ENCODE measurements around the gene RBBP9.

RBBP9 gene

DNA sequence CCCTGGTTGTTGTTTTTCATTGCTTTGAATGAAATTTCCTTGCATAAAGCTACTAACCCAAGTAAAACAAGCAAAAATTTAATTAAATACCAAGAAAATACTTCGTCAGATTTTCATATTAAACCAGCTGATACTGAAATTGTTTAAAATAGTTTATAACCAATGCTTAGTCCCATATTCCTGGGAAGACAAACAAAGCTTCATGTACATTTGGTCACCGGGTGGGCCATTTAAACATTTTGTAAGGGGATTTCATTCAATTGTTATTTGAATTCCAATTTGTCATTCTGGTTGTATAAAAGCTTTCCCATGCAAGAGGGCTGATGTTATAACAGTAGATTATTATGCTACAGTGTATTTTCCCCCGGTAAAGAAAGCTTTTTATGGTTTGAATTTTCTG lies 578 bp upstream of the RBBP9 start:
- Histone ChIP-seq H3K23ac (ENCODE audit: low read depth, low read length, poor library complexity) (no peak overlapping the region), H2BK120ac (ENCODE audit: low read depth, low read length) (no peak overlapping the region), H3K4ac (ENCODE audit: low read length) (no peak overlapping the region), H3K79me1 (ENCODE audit: low read depth, low read length) (no peaks in the 10 kb centered on the region), H3K27me3 (ENCODE audit: control insufficient read depth in 3 of 3, insufficient read depth in 3 of 3, low read depth in 1 of 3, low read length in 3 of 3) (peaks cover 0 to 2% (median 0%) of the 10 kb centered on the region in 3 experiments), H2BK15ac (ENCODE audit: low read length) (no peak overlapping the region), H2AFZ (ENCODE audit: low read length) (peak overlapping the region; percentile 97), H3K4me1 (ENCODE audit: control insufficient read depth in 2 of 2, insufficient read depth in 1 of 2, low read depth in 1 of 2, low read length in 2 of 2) (peaks cover 0 to 3% of the 10 kb centered on the region in 2 donors), H4K91ac (ENCODE audit: low read depth, low read length, poor library complexity) (no peak overlapping the region), H3K4me2 (ENCODE audit: insufficient read depth, low read length, poor library complexity, severe bottlenecking) (no peak overlapping the region), H3K36me3 (replicated peaks in 1 of 2; ENCODE audit: control insufficient read depth in 2 of 2, insufficient read depth in 2 of 2, low read length in 2 of 2) (peaks cover 7 to 15% of the 10 kb centered on the region in 2 donors), H3K9me3 (replicated peaks in 1 of 2; ENCODE audit: control insufficient read depth in 2 of 2, insufficient read depth in 1 of 2, low read depth in 1 of 2, low read length in 2 of 2) (peaks cover 0 to 2% of the 10 kb centered on the region in 2 donors), H3K9ac (ENCODE audit: low read depth, low read length, poor library complexity) (no peak overlapping the region), H3K4me3 (ENCODE audit: low read length in 2 of 2) (peak overlapping the region in 1 of 2 donors; percentile 89), H2BK5ac (ENCODE audit: low read length) (no peak overlapping the region), H3K14ac (ENCODE audit: low read length) (no peak overlapping the region), H3K27ac (replicated peaks; ENCODE audit: low read length) (no peak overlapping the region), H2BK12ac (ENCODE audit: low read length) (no peak overlapping the region), H4K8ac (ENCODE audit: low read depth, low read length) (no peak overlapping the region), H2AK5ac (ENCODE audit: low read depth, low read length) (no peak overlapping the region), H3K18ac (ENCODE audit: low read length) (no peak overlapping the region)
- no peak for DNase-seq (ENCODE audit: low spot score)
- no CpG with 5 or more reads among the region's 3 CpGs for WGBS, 2 donors (ENCODE audit: extremely low coverage in 2 of 2, insufficient read length in 2 of 2, insufficient replicate concordance in 1 of 2)

- no peaks in the 10 kb centered on the region for H3K79me1 ChIP-seq (ENCODE audit: low read depth, low read length)
- no peak overlapping the region for H2BK5ac ChIP-seq (ENCODE audit: low read length)
- peak overlapping the region; percentile 52 to 89 for H3K4me3 ChIP-seq (ENCODE audit: low read length in 2 of 2)
- H3K23ac ChIP-seq (ENCODE audit: low read depth, low read length, poor library complexity) = no peak overlapping the region
- peaks cover 7 to 24% of the 10 kb centered on the region in 2 donors for H3K36me3 ChIP-seq (replicated peaks in 1 of 2; ENCODE audit: control insufficient read depth in 2 of 2, insufficient read depth in 2 of 2, low read length in 2 of 2)
- peaks cover 0 to 3% of the 10 kb centered on the region in 2 donors for H3K4me1 ChIP-seq (ENCODE audit: control insufficient read depth in 2 of 2, insufficient read depth in 1 of 2, low read depth in 1 of 2, low read length in 2 of 2)
- peak overlapping the region; percentile 97 for H2AFZ ChIP-seq (ENCODE audit: low read length)
- H2BK12ac ChIP-seq (ENCODE audit: low read length) = no peak overlapping the region
- H3K9me3 ChIP-seq (replicated peaks in 1 of 2; ENCODE audit: control insufficient read depth in 2 of 2, insufficient read depth in 1 of 2, low read depth in 1 of 2, low read length in 2 of 2) = peaks cover 0 to 2% of the 10 kb centered on the region in 2 donors
- H4K91ac ChIP-seq (ENCODE audit: low read depth, low read length, poor library complexity) = no peak overlapping the region
- no peak overlapping the region for H3K14ac ChIP-seq (ENCODE audit: low read length)
- H3K27me3 ChIP-seq (ENCODE audit: control insufficient read depth in 3 of 3, insufficient read depth in 3 of 3, low read depth in 1 of 3, low read length in 3 of 3) = no peaks in the 10 kb centered on the region
- no peak for DNase-seq (ENCODE audit: low spot score)
- H2AK5ac ChIP-seq (ENCODE audit: low read depth, low read length) = no peak overlapping the region
- H3K27ac ChIP-seq (replicated peaks; ENCODE audit: low read length) = no peak overlapping the region
- H2BK120ac ChIP-seq (ENCODE audit: low read depth, low read length) = no peak overlapping the region
- H4K8ac ChIP-seq (ENCODE audit: low read depth, low read length) = no peak overlapping the region
- no peak overlapping the region for H3K9ac ChIP-seq (ENCODE audit: low read depth, low read length, poor library complexity)
- H3K4ac ChIP-seq (ENCODE audit: low read length) = no peak overlapping the region
- no peak overlapping the region for H2BK15ac ChIP-seq (ENCODE audit: low read length)
- no peak overlapping the region for H3K18ac ChIP-seq (ENCODE audit: low read length)
- no CpG with 5 or more reads among the region's 7 CpGs for WGBS, 2 donors (ENCODE audit: extremely low coverage in 2 of 2, insufficient read length in 2 of 2, insufficient replicate concordance in 1 of 2)
- H3K4me2 ChIP-seq (ENCODE audit: insufficient read depth, low read length, poor library complexity, severe bottlenecking) = peak overlapping the region; percentile 53
Measured at GRCh38 chr20:18496042-18496441, 983 bp downstream of the RBBP9 start.

- no peak for DNase-seq (ENCODE audit: low spot score)
- Histone ChIP-seq H3K4me3 (ENCODE audit: low read length in 2 of 2) (no peak overlapping the region), H4K91ac (ENCODE audit: low read depth, low read length, poor library complexity) (no peak overlapping the region), H2BK15ac (ENCODE audit: low read length) (no peak overlapping the region), H2BK5ac (ENCODE audit: low read length) (no peak overlapping the region), H3K36me3 (replicated peaks in 1 of 2; ENCODE audit: control insufficient read depth in 2 of 2, insufficient read depth in 2 of 2, low read length in 2 of 2) (peaks cover 11 to 85% of the 10 kb centered on the region in 2 donors), H2AK5ac (ENCODE audit: low read depth, low read length) (no peak overlapping the region), H3K4me1 (ENCODE audit: control insufficient read depth in 2 of 2, insufficient read depth in 1 of 2, low read depth in 1 of 2, low read length in 2 of 2) (no peaks in the 10 kb centered on the region), H3K18ac (ENCODE audit: low read length) (no peak overlapping the region), H3K27me3 (ENCODE audit: control insufficient read depth in 3 of 3, insufficient read depth in 3 of 3, low read depth in 1 of 3, low read length in 3 of 3) (no peaks in the 10 kb centered on the region), H3K14ac (ENCODE audit: low read length) (no peak overlapping the region), H3K4me2 (ENCODE audit: insufficient read depth, low read length, poor library complexity, severe bottlenecking) (no peak overlapping the region), H4K8ac (ENCODE audit: low read depth, low read length) (no peak overlapping the region), H3K9me3 (replicated peaks in 1 of 2; ENCODE audit: control insufficient read depth in 2 of 2, insufficient read depth in 1 of 2, low read depth in 1 of 2, low read length in 2 of 2) (no peaks in the 10 kb centered on the region), H3K27ac (replicated peaks; ENCODE audit: low read length) (no peak overlapping the region), H3K4ac (ENCODE audit: low read length) (no peak overlapping the region), H3K23ac (ENCODE audit: low read depth, low read length, poor library complexity) (no peak overlapping the region), H2BK12ac (ENCODE audit: low read length) (no peak overlapping the region), H3K9ac (ENCODE audit: low read depth, low read length, poor library complexity) (no peak overlapping the region), H2AFZ (ENCODE audit: low read length) (no peak overlapping the region), H3K79me1 (ENCODE audit: low read depth, low read length) (no peaks in the 10 kb centered on the region), H2BK120ac (ENCODE audit: low read depth, low read length) (no peak overlapping the region)
- no CpG with 5 or more reads among the region's 3 CpGs for WGBS, 2 donors (ENCODE audit: extremely low coverage in 2 of 2, insufficient read length in 2 of 2, insufficient replicate concordance in 1 of 2)
Measured at GRCh38 chr20:18488301-18488700, 8.7 kb downstream of the RBBP9 start.

DNA sequence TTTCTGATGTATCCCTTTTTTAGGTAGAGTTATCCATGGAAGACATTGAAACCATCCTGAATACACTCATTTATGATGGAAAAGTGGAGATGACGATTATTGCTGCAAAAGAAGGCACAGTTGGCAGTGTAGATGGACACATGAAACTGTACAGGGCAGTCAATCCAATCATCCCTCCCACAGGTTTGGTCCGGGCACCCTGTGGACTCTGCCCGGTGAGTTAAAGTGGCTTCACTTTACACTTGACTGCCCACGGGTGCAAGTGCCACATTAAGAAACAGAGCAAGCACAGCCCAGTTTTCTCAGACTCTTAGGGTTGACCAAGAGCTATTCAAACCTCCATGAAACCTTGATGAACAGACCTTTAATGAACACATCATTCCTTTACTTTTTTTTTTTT lies 15.4 kb downstream of the RBBP9 start:
- no peak overlapping the region for H3K18ac ChIP-seq (ENCODE audit: low read length)
- no peak overlapping the region for H2BK120ac ChIP-seq (ENCODE audit: low read depth, low read length)
- H3K4me1 ChIP-seq (ENCODE audit: control insufficient read depth in 2 of 2, insufficient read depth in 1 of 2, low read depth in 1 of 2, low read length in 2 of 2) = no peaks in the 10 kb centered on the region
- no peak overlapping the region for H2BK12ac ChIP-seq (ENCODE audit: low read length)
- no peak overlapping the region for H3K4ac ChIP-seq (ENCODE audit: low read length)
- no peak overlapping the region for H4K91ac ChIP-seq (ENCODE audit: low read depth, low read length, poor library complexity)
- no peak overlapping the region for H3K4me3 ChIP-seq (ENCODE audit: low read length in 2 of 2)
- no peak overlapping the region for H2BK15ac ChIP-seq (ENCODE audit: low read length)
- DNase-seq (ENCODE audit: low spot score) = no peak
- no peak overlapping the region for H3K9ac ChIP-seq (ENCODE audit: low read depth, low read length, poor library complexity)
- H4K8ac ChIP-seq (ENCODE audit: low read depth, low read length) = no peak overlapping the region
- H3K36me3 ChIP-seq (replicated peaks in 1 of 2; ENCODE audit: control insufficient read depth in 2 of 2, insufficient read depth in 2 of 2, low read length in 2 of 2) = peaks cover 15 to 94% of the 10 kb centered on the region in 2 donors
- H3K27ac ChIP-seq (replicated peaks; ENCODE audit: low read length) = no peak overlapping the region
- no peak overlapping the region for H3K4me2 ChIP-seq (ENCODE audit: insufficient read depth, low read length, poor library complexity, severe bottlenecking)
- no peak overlapping the region for H3K23ac ChIP-seq (ENCODE audit: low read depth, low read length, poor library complexity)
- no peak overlapping the region for H2BK5ac ChIP-seq (ENCODE audit: low read length)
- H3K27me3 ChIP-seq (ENCODE audit: control insufficient read depth in 3 of 3, insufficient read depth in 3 of 3, low read depth in 1 of 3, low read length in 3 of 3) = no peaks in the 10 kb centered on the region
- no peak overlapping the region for H3K14ac ChIP-seq (ENCODE audit: low read length)
- no peaks in the 10 kb centered on the region for H3K9me3 ChIP-seq (replicated peaks in 1 of 2; ENCODE audit: control insufficient read depth in 2 of 2, insufficient read depth in 1 of 2, low read depth in 1 of 2, low read length in 2 of 2)
- H3K79me1 ChIP-seq (ENCODE audit: low read depth, low read length) = no peaks in the 10 kb centered on the region
- no CpG with 5 or more reads among the region's 4 CpGs for WGBS, 2 donors (ENCODE audit: extremely low coverage in 2 of 2, insufficient read length in 2 of 2, insufficient replicate concordance in 1 of 2)
- no peak overlapping the region for H2AK5ac ChIP-seq (ENCODE audit: low read depth, low read length)
- H2AFZ ChIP-seq (ENCODE audit: low read length) = no peak overlapping the region

All from neuronal stem cell (in vitro differentiated cells).